SK-N-SH (cell line): Measurements from ENCODE around the gene ADAMTSL1. TPM values are rescaled to one million over a fixed set of nuclear protein-coding genes. Genes with fewer than 3 reads are reported as not detected.

Source experiments
- CHD2 ChIP-seq: fragments of 150-350 bp; IDR thresholded peaks from 2 replicates; pipeline ENCODE4 v1.6.1; 2018; ENCODE audit warnings: low read length; ENCODE audit not compliant: partially characterized antibody
- ELF1 ChIP-seq: IDR thresholded peaks from 2 replicates; pipeline ENCODE4 v1.4.0; 2012
- EP300 ChIP-seq, 2 experiments: IDR thresholded peaks; 2 replicates each; pipeline versions ENCODE4 v1.4.0 to v1.6.1; 2012; ENCODE audit warnings: borderline replicate concordance in 1 of 2, low read depth in 1 of 2, low read length in 1 of 2
- EZH2phosphoT487 ChIP-seq: fragments of 200-600 bp; sonication (generic); IDR thresholded peaks from 2 replicates; pipeline ENCODE4 v1.6.1; 2017; ENCODE audit warnings: low read depth, mixed run types, mild to moderate bottlenecking, antibody characterized with exemption, moderate library complexity, borderline replicate concordance
- FOSL2 ChIP-seq: IDR thresholded peaks from 2 replicates; pipeline ENCODE4 v1.4.0; 2012; ENCODE audit warnings: low read depth, mild to moderate bottlenecking, moderate library complexity, borderline replicate concordance
- FOXJ3 ChIP-seq: sonication (generic); formaldehyde crosslinking; IDR thresholded peaks from 2 replicates; pipeline ENCODE4 v1.5.1; 2020; ENCODE audit warnings: mild to moderate bottlenecking, missing genetic modification reagents
- GATA2 ChIP-seq: sonication (generic); formaldehyde crosslinking; IDR thresholded peaks from 2 replicates; pipeline ENCODE4 v1.5.0; 2020; ENCODE audit warnings: mild to moderate bottlenecking, missing genetic modification reagents
- JUND ChIP-seq: IDR thresholded peaks from 2 replicates; pipeline ENCODE4 v1.4.0; 2012
- MEF2A ChIP-seq: IDR thresholded peaks from 2 replicates; pipeline ENCODE4 v1.4.0; 2012; ENCODE audit warnings: low read depth, borderline replicate concordance
- MXI1 ChIP-seq: IDR thresholded peaks from 2 replicates; pipeline ENCODE4 v1.6.1; 2012; ENCODE audit warnings: mild to moderate bottlenecking, low read depth, low read length, improper control_type of control experiment
- NFIC ChIP-seq: IDR thresholded peaks from 2 replicates; pipeline ENCODE4 v1.4.0; 2012; ENCODE audit warnings: borderline replicate concordance
- NRF1 ChIP-seq: IDR thresholded peaks from 2 replicates; pipeline ENCODE4 v1.6.1; 2012; ENCODE audit warnings: low read depth, mild to moderate bottlenecking, low read length
- RAD21 ChIP-seq: IDR thresholded peaks from 2 replicates; pipeline ENCODE4 v1.6.1; 2012; ENCODE audit warnings: mild to moderate bottlenecking, low read length
- RCOR1 ChIP-seq: fragments of 150-350 bp; IDR thresholded peaks from 2 replicates; pipeline ENCODE4 v1.6.1; 2017; ENCODE audit warnings: antibody characterized with exemption, low read length
- RFX5 ChIP-seq: IDR thresholded peaks from 2 replicates; pipeline ENCODE4 v1.6.1; 2012; ENCODE audit warnings: mild to moderate bottlenecking, improper control_type of control experiment, low read length
- RXRA ChIP-seq: IDR thresholded peaks from 2 replicates; pipeline ENCODE4 v1.4.0; 2012; ENCODE audit warnings: low read depth, mild to moderate bottlenecking, borderline replicate concordance
- SIN3A ChIP-seq: IDR thresholded peaks from 2 replicates; pipeline ENCODE4 v1.6.1; 2012; ENCODE audit warnings: low read depth, mild to moderate bottlenecking, low read length, moderate library complexity, borderline replicate concordance
- SMC3 ChIP-seq: IDR thresholded peaks from 2 replicates; pipeline ENCODE4 v1.6.1; 2012; ENCODE audit warnings: low read depth, low read length, improper control_type of control experiment
- TAF1 ChIP-seq: IDR thresholded peaks from 2 replicates; pipeline ENCODE4 v1.6.1; 2012; ENCODE audit warnings: low read depth, mild to moderate bottlenecking, low read length, moderate library complexity, borderline replicate concordance
- TCF12 ChIP-seq: IDR thresholded peaks from 2 replicates; pipeline ENCODE4 v1.4.0; 2012
- TEAD4 ChIP-seq: IDR thresholded peaks from 2 replicates; pipeline ENCODE4 v1.4.0; 2012; ENCODE audit warnings: mild to moderate bottlenecking, borderline replicate concordance; ENCODE audit not compliant: insufficient read depth
- YY1 ChIP-seq: IDR thresholded peaks from 2 replicates; pipeline ENCODE4 v1.4.0; 2012; ENCODE audit warnings: low read depth, mild to moderate bottlenecking
- polyA plus RNA-seq, 3 experiments: library from polyadenylated mRNA; depleted of rRNA; stranded (reverse); fragments of >200 nt; gene quantifications; 2 replicates each; pipeline ENCODE4 v1.2.3, GENCODE V29; 2012
- TF ChIP-seq, protein P1 (sequence below): fragments of 200-600 bp; sonication (generic); IDR thresholded peaks from 2 replicates; pipeline ENCODE4 v1.6.1; 2017; ENCODE audit warnings: antibody characterized with exemption, mild to moderate bottlenecking, moderate library complexity
- TF ChIP-seq, protein P2 (sequence below): IDR thresholded peaks from 2 replicates; pipeline ENCODE4 v1.4.0; 2012; ENCODE audit warnings: low read depth, borderline replicate concordance
- TF ChIP-seq, protein P3 (sequence below): fragments of 150-350 bp; IDR thresholded peaks from 2 replicates; pipeline ENCODE4 v1.6.1; 2017; ENCODE audit warnings: antibody characterized with exemption, low read length, low read depth, borderline replicate concordance
- TF ChIP-seq, protein P4 (sequence below): IDR thresholded peaks from 2 replicates; pipeline ENCODE4; 2012
- TF ChIP-seq, protein P5 (sequence below): IDR thresholded peaks from 2 replicates; pipeline ENCODE4 v1.4.0; 2012; ENCODE audit warnings: low read depth, borderline replicate concordance
- TF ChIP-seq, protein P6 (sequence below): fragments of 150-350 bp; IDR thresholded peaks from 2 replicates; pipeline ENCODE4 v1.6.1; 2016; ENCODE audit warnings: mild to moderate bottlenecking, low read depth, low read length

The ADAMTSL1 gene
- polyA plus RNA-seq, 1 of the 3 experiments (the other 2 are of a cell fraction): 114 TPM

DNA sequence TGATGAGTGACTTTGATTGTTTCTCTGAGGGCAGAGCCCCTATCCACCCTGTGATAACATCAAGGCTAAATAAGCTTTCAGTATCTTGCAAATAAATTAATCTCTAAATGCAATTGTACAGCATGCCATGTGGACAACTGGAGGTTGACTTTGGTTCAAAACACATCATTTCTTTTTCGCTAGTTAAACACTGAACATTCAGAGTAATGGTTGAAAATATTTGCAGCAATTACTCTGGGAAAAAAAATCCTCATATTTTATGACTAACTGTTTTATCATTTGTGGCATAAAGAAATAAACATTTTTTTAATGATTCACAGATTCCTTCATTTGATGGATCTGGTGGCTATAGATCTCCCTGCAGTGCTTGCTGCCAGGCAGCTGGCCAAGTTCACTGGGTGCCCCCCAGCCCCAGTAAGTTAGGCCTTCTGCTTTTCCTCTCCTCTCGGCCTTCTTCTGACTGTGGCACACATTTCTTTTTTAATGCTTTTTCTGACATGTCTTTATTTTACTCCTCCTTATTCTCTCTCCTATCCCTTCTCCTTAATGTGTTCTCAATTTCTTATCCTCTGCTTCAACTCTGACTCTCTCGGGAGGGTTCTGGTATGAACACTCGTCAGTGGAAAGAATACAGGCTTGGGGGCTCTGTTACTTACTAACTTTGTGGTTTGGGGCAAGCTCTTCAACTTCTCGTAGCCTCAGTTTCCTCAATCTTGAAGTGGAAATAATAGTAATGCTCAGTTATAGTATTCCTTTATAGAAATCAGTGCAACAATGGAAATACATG is 69.6 kb downstream of the ADAMTSL1 start (continued):
- TF ChIP-seq, protein P1, sequence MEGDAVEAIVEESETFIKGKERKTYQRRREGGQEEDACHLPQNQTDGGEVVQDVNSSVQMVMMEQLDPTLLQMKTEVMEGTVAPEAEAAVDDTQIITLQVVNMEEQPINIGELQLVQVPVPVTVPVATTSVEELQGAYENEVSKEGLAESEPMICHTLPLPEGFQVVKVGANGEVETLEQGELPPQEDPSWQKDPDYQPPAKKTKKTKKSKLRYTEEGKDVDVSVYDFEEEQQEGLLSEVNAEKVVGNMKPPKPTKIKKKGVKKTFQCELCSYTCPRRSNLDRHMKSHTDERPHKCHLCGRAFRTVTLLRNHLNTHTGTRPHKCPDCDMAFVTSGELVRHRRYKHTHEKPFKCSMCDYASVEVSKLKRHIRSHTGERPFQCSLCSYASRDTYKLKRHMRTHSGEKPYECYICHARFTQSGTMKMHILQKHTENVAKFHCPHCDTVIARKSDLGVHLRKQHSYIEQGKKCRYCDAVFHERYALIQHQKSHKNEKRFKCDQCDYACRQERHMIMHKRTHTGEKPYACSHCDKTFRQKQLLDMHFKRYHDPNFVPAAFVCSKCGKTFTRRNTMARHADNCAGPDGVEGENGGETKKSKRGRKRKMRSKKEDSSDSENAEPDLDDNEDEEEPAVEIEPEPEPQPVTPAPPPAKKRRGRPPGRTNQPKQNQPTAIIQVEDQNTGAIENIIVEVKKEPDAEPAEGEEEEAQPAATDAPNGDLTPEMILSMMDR: no peak
- TF ChIP-seq YY1 (no peak), RXRA (peak; percentile 72; the same call in 1 of the 2 replicates), RAD21 (peak; percentile 29; the same call in 1 of the 2 replicates), FOXJ3 (CRISPR knock-in tag) (peak; percentile 88), RCOR1 (peak; percentile 70; the same call in 1 of the 2 replicates), MXI1 (peak; percentile 59; the same call in 1 of the 2 replicates), EZH2phosphoT487 (no peak), TAF1 (no peak), GATA2 (peak; percentile 94), RFX5 (no peak), SMC3 (0 out of 2 replicates have a peak, but pooled peaks have one; percentile 3), SIN3A (peak; percentile 74; the same call in 1 of the 2 replicates), MEF2A (no peak; the same call in 1 of the 2 replicates), NFIC (peak; percentile 99), CHD2 (peak; percentile 40), TEAD4 (peak; percentile 96), EP300 (IDR thresholded peaks at IDR 0.05; ENCODE audit: borderline replicate concordance in 1 of 2, low read depth in 1 of 2, low read length in 1 of 2) (peak; percentile 80 to 96), ELF1 (peak; percentile 39; the same call in 1 of the 2 replicates), FOSL2 (peak; percentile 93), TCF12 (peak; percentile 97), NRF1 (no peak), JUND (peak; percentile 97)
- TF ChIP-seq, protein P2, sequence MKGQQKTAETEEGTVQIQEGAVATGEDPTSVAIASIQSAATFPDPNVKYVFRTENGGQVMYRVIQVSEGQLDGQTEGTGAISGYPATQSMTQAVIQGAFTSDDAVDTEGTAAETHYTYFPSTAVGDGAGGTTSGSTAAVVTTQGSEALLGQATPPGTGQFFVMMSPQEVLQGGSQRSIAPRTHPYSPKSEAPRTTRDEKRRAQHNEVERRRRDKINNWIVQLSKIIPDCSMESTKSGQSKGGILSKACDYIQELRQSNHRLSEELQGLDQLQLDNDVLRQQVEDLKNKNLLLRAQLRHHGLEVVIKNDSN: peak; percentile 38; the same call in 1 of the 2 replicates
- TF ChIP-seq, protein P3, sequence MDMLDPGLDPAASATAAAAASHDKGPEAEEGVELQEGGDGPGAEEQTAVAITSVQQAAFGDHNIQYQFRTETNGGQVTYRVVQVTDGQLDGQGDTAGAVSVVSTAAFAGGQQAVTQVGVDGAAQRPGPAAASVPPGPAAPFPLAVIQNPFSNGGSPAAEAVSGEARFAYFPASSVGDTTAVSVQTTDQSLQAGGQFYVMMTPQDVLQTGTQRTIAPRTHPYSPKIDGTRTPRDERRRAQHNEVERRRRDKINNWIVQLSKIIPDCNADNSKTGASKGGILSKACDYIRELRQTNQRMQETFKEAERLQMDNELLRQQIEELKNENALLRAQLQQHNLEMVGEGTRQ: no peak
- TF ChIP-seq, protein P4, sequence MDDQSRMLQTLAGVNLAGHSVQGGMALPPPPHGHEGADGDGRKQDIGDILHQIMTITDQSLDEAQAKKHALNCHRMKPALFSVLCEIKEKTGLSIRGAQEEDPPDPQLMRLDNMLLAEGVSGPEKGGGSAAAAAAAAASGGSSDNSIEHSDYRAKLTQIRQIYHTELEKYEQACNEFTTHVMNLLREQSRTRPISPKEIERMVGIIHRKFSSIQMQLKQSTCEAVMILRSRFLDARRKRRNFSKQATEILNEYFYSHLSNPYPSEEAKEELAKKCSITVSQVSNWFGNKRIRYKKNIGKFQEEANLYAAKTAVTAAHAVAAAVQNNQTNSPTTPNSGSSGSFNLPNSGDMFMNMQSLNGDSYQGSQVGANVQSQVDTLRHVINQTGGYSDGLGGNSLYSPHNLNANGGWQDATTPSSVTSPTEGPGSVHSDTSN: peak; percentile 95
- TF ChIP-seq, protein P5, sequence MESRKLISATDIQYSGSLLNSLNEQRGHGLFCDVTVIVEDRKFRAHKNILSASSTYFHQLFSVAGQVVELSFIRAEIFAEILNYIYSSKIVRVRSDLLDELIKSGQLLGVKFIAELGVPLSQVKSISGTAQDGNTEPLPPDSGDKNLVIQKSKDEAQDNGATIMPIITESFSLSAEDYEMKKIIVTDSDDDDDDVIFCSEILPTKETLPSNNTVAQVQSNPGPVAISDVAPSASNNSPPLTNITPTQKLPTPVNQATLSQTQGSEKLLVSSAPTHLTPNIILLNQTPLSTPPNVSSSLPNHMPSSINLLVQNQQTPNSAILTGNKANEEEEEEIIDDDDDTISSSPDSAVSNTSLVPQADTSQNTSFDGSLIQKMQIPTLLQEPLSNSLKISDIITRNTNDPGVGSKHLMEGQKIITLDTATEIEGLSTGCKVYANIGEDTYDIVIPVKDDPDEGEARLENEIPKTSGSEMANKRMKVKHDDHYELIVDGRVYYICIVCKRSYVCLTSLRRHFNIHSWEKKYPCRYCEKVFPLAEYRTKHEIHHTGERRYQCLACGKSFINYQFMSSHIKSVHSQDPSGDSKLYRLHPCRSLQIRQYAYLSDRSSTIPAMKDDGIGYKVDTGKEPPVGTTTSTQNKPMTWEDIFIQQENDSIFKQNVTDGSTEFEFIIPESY: peak; percentile 81; the same call in 1 of the 2 replicates
- TF ChIP-seq, protein P6, sequence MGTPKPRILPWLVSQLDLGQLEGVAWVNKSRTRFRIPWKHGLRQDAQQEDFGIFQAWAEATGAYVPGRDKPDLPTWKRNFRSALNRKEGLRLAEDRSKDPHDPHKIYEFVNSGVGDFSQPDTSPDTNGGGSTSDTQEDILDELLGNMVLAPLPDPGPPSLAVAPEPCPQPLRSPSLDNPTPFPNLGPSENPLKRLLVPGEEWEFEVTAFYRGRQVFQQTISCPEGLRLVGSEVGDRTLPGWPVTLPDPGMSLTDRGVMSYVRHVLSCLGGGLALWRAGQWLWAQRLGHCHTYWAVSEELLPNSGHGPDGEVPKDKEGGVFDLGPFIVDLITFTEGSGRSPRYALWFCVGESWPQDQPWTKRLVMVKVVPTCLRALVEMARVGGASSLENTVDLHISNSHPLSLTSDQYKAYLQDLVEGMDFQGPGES: no peak
